Measurements from ENCODE around the gene PDE4A. TPM values are rescaled to one million over a fixed set of nuclear protein-coding genes. Genes with fewer than 3 reads are reported as not detected.

The PDE4A gene
- total and polyA plus RNA-seq, 10 of the 15 experiments (the other 5 are each of a cell fraction or from before 2014, with no cell fraction given), result 0.24 to 13.3 (median 4.9) TPM

DNA sequence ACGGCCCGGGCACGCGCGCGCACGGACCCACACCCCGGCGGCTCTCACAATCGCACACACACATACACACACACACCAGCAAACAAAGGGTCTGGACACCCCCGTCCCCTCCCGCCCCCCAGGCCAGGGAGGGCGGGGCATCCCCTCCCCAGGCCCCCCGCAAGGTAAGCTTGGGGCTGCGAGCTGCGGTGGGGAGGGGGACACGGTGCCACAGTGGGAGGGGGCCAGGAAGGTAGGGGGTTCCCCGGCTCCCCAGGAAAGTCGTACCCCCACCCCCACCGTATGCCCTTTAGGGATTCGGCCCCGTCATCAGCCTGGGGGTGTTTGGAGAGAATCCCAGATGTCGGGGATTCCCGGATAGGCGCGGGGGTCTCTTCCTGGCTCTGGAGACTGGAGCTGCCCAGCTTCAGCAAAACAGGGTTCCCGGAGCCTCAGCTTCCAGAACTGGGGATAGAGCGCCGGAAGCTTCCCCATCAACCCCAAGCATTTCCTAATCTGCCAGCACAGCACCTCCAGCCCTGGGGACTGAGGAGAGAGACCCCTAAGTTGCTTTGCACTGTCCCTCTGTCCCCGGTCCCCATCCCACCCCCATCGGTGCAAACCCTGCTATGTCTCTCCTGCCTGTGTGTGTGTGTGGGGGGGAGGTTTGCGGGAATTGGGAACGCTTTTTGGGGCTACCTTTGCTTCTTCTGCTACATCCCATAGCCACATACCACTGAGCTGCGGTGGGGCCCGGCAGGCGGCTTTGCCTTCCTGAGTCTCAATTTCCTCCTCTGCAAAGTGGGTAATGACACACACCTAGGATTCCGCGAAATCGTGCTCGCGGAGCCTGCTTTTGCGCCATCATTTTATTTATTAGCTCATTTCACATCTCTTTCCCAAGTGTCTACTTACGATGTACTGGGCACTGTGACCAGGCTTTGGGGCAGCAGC is 15.2 kb upstream of the PDE4A start (continued):
- no peak for TF ChIP-seq ETV6 (conservative IDR thresholded peaks at IDR 0.05 in 1 of 2, IDR thresholded peaks at IDR 0.05 in 1 of 2; ENCODE audit: borderline replicate concordance in 1 of 2, low read depth in 1 of 2)
- no peak for TF ChIP-seq FOS (IDR thresholded peaks at IDR 0.05; ENCODE audit: borderline replicate concordance, extremely low read depth, insufficient read length)
- TF ChIP-seq TAF1 (IDR thresholded peaks at IDR 0.05; ENCODE audit: borderline replicate concordance, low read depth, low read length), result no peak
- TF ChIP-seq CBX5 (IDR thresholded peaks at IDR 0.05; ENCODE audit: low read depth), result no peak
- TF ChIP-seq, protein P1, sequence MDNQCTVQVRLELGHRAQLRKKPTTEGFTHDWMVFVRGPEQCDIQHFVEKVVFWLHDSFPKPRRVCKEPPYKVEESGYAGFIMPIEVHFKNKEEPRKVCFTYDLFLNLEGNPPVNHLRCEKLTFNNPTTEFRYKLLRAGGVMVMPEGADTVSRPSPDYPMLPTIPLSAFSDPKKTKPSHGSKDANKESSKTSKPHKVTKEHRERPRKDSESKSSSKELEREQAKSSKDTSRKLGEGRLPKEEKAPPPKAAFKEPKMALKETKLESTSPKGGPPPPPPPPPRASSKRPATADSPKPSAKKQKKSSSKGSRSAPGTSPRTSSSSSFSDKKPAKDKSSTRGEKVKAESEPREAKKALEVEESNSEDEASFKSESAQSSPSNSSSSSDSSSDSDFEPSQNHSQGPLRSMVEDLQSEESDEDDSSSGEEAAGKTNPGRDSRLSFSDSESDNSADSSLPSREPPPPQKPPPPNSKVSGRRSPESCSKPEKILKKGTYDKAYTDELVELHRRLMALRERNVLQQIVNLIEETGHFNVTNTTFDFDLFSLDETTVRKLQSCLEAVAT (IDR thresholded peaks at IDR 0.05), result peak; percentile 86
- TF ChIP-seq, protein P2, sequence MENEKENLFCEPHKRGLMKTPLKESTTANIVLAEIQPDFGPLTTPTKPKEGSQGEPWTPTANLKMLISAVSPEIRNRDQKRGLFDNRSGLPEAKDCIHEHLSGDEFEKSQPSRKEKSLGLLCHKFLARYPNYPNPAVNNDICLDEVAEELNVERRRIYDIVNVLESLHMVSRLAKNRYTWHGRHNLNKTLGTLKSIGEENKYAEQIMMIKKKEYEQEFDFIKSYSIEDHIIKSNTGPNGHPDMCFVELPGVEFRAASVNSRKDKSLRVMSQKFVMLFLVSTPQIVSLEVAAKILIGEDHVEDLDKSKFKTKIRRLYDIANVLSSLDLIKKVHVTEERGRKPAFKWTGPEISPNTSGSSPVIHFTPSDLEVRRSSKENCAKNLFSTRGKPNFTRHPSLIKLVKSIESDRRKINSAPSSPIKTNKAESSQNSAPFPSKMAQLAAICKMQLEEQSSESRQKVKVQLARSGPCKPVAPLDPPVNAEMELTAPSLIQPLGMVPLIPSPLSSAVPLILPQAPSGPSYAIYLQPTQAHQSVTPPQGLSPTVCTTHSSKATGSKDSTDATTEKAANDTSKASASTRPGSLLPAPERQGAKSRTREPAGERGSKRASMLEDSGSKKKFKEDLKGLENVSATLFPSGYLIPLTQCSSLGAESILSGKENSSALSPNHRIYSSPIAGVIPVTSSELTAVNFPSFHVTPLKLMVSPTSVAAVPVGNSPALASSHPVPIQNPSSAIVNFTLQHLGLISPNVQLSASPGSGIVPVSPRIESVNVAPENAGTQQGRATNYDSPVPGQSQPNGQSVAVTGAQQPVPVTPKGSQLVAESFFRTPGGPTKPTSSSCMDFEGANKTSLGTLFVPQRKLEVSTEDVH (IDR thresholded peaks at IDR 0.05; ENCODE audit: low read depth, partially characterized antibody), result no peak
- TF ChIP-seq LARP7 (IDR thresholded peaks at IDR 0.05), result no peak
- peak in 1 of 2 experiments; percentile 29; a peak in 2 of 4 replicates for TF ChIP-seq IKZF2 (IDR thresholded peaks at IDR 0.05)
- TF ChIP-seq ZSCAN29 (IDR thresholded peaks at IDR 0.05), result no peak
- peak; percentile 59 for TF ChIP-seq EED (IDR thresholded peaks at IDR 0.05; ENCODE audit: low read depth)
- TF ChIP-seq, protein P3, sequence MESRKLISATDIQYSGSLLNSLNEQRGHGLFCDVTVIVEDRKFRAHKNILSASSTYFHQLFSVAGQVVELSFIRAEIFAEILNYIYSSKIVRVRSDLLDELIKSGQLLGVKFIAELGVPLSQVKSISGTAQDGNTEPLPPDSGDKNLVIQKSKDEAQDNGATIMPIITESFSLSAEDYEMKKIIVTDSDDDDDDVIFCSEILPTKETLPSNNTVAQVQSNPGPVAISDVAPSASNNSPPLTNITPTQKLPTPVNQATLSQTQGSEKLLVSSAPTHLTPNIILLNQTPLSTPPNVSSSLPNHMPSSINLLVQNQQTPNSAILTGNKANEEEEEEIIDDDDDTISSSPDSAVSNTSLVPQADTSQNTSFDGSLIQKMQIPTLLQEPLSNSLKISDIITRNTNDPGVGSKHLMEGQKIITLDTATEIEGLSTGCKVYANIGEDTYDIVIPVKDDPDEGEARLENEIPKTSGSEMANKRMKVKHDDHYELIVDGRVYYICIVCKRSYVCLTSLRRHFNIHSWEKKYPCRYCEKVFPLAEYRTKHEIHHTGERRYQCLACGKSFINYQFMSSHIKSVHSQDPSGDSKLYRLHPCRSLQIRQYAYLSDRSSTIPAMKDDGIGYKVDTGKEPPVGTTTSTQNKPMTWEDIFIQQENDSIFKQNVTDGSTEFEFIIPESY (IDR thresholded peaks at IDR 0.05), result peak; percentile 87
- 0 out of 2 replicates have a peak, but pooled peaks have one; percentile 20 for TF ChIP-seq MXI1 (IDR thresholded peaks at IDR 0.05; ENCODE audit: low read depth, low read length)
- TF ChIP-seq, protein P4, sequence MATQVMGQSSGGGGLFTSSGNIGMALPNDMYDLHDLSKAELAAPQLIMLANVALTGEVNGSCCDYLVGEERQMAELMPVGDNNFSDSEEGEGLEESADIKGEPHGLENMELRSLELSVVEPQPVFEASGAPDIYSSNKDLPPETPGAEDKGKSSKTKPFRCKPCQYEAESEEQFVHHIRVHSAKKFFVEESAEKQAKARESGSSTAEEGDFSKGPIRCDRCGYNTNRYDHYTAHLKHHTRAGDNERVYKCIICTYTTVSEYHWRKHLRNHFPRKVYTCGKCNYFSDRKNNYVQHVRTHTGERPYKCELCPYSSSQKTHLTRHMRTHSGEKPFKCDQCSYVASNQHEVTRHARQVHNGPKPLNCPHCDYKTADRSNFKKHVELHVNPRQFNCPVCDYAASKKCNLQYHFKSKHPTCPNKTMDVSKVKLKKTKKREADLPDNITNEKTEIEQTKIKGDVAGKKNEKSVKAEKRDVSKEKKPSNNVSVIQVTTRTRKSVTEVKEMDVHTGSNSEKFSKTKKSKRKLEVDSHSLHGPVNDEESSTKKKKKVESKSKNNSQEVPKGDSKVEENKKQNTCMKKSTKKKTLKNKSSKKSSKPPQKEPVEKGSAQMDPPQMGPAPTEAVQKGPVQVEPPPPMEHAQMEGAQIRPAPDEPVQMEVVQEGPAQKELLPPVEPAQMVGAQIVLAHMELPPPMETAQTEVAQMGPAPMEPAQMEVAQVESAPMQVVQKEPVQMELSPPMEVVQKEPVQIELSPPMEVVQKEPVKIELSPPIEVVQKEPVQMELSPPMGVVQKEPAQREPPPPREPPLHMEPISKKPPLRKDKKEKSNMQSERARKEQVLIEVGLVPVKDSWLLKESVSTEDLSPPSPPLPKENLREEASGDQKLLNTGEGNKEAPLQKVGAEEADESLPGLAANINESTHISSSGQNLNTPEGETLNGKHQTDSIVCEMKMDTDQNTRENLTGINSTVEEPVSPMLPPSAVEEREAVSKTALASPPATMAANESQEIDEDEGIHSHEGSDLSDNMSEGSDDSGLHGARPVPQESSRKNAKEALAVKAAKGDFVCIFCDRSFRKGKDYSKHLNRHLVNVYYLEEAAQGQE (IDR thresholded peaks at IDR 0.05; ENCODE audit: low read depth, low read length), result no peak
- TF ChIP-seq, protein P5, sequence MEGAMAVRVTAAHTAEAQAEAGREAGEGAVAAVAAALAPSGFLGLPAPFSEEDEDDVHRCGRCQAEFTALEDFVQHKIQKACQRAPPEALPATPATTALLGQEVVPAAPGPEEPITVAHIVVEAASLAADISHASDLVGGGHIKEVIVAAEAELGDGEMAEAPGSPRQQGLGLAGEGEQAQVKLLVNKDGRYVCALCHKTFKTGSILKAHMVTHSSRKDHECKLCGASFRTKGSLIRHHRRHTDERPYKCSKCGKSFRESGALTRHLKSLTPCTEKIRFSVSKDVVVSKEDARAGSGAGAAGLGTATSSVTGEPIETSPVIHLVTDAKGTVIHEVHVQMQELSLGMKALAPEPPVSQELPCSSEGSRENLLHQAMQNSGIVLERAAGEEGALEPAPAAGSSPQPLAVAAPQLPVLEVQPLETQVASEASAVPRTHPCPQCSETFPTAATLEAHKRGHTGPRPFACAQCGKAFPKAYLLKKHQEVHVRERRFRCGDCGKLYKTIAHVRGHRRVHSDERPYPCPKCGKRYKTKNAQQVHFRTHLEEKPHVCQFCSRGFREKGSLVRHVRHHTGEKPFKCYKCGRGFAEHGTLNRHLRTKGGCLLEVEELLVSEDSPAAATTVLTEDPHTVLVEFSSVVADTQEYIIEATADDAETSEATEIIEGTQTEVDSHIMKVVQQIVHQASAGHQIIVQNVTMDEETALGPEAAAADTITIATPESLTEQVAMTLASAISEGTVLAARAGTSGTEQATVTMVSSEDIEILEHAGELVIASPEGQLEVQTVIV (IDR thresholded peaks at IDR 0.05; ENCODE audit: borderline replicate concordance, partially characterized antibody), result no peak
- peak; percentile 35; the same call in 1 of the 2 replicates for TF ChIP-seq IKZF1 (conservative IDR thresholded peaks at IDR 0.05)

All from GM12878 (cell line).